Activated T-helper 1 cell treated with anti-CD3 and anti-CD28 coated beads, Interleukin-12 subunit alpha, Interleukin-12 subunit beta, Interleukin-2, Interleukin-4 antibody, amounts not matched to agents 30 ng/mL and 10 ng/mL and 1 ng/mL, durations not matched to agents 14 hours and 24 hours and 36 hours (primary cell): ENCODE measurements around the gene STIMATE. TPM values are rescaled to one million over a fixed set of nuclear protein-coding genes. Genes with fewer than 3 reads are reported as not detected.

Experiments used
- DNase-seq: peaks from one replicate; pipeline ENCODE4 v3.0.0; 2021; ENCODE audit warnings: low spot score
- H3K27ac Mint-ChIP-seq: one replicate; pipeline ENCODE4 v1.8.0; 2021; ENCODE audit warnings: mild to moderate bottlenecking, mixed read lengths
- H3K27me3 Mint-ChIP-seq: one replicate; pipeline ENCODE4 v1.8.0; 2022; ENCODE audit warnings: mild to moderate bottlenecking, moderate library complexity, mixed read lengths; ENCODE audit not compliant: insufficient read depth
- H3K36me3 Mint-ChIP-seq: one replicate; pipeline ENCODE4 v1.8.0; 2021; ENCODE audit warnings: low read depth, mixed read lengths
- H3K4me1 Mint-ChIP-seq: one replicate; pipeline ENCODE4 v1.8.0; 2021; ENCODE audit warnings: low read depth, mixed read lengths
- H3K4me3 Mint-ChIP-seq: one replicate; pipeline ENCODE4 v1.8.0; 2021; ENCODE audit warnings: mild to moderate bottlenecking, moderate library complexity, mixed read lengths
- H3K9me3 Mint-ChIP-seq: one replicate; pipeline ENCODE4 v1.8.0; 2021; ENCODE audit warnings: mixed read lengths
- intact Hi-C: fragments of 100-400 bp; cut with micrococcal nuclease; formaldehyde crosslinking; loops from one replicate; pipeline ENCODE4 v1.15.1; 2024
- total RNA-seq: library from RNA; stranded (reverse); gene quantifications from 2 replicates; pipeline ENCODE4 v1.2.3, GENCODE V29; 2022

Gene STIMATE
- total RNA-seq, 1 donor from 2014 or later: 20.1 TPM

DNA sequence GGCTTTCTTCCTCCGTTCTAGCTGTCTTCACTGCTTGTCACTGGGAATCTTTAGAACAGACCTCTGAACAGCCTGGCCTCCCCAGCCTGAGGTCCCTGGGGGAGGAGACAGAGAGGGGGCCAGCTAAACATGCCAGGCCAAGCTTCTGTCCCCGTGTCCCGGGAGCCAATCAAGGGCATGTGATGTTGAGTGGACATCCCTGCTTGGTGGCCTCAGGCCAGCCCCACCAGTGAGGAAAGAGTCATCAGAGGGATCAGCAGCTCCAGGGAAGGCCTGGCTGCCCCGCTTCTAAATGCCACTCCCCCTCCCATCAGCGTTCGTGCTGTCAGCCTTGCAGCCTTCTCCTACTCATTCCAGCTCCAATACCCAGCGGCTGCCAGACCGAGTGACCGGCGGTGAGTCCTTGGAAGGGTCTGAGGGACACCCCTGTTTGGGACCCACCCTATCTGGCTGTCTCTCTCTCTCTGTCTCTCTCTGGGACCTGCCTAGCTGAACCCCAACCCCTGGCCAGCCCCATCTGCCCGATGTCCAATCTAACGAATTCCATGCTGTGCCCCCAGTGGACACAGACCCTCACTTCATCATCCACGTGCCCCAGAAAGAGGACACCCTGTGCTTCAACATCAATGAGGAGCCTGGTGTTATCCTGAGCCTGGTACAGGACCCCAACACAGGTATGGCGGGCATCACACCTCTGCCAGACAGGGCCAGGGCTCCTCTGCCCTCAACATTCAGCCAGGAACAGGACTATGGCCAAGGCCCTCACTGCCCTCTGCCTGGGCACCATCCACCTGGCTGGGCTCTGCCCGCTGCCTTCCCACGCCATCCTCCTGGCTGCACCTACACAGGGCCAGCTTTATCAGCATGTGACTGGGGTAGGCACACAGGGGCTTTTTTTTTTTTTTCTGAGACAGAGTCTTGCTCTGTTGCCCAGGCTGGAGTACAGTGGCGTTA, 109.4 kb downstream of the STIMATE start:
- intact Hi-C loops: no loop called here
- no peaks in the 10 kb centered on the region for H3K36me3 Mint-ChIP-seq
- no peak overlapping the region for H3K4me3 Mint-ChIP-seq
- DNase-seq: no peak
- peaks cover 7% of the 10 kb centered on the region for H3K27me3 Mint-ChIP-seq
- no peaks in the 10 kb centered on the region for H3K4me1 Mint-ChIP-seq
- no peaks in the 10 kb centered on the region for H3K9me3 Mint-ChIP-seq
- no peak overlapping the region for H3K27ac Mint-ChIP-seq

DNA sequence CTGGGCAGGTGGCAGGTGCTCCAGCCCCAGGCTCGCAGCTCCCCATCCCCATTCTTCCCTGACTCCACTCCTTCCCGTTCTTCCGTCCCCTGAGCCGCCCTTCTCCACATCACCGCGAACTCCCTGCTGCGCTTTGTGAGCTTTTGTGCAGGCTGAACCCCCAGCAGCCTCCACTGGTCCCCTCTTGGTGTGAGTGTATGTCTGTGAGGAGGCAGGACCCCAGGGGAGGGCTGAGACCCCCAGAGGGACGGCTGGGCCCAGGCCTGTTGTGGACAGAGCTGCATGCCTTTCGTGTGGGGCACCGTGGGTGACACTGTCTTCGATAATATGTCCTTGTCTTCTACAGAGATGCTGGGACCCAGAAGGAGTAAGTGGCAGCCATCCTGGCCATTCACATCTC, 110.1 kb downstream of the STIMATE start:
- Mint-ChIP-seq H3K36me3 (no peaks in the 10 kb centered on the region), H3K27ac (no peak overlapping the region), H3K27me3 (peaks cover 7% of the 10 kb centered on the region), H3K4me3 (no peak overlapping the region), H3K9me3 (no peaks in the 10 kb centered on the region), H3K4me1 (no peaks in the 10 kb centered on the region)
- intact Hi-C loops: no loop called here
- DNase-seq: no peak

Other genes starting within 250 kb of the STIMATE start
- gene PBRM1, start 211.6 kb downstream of the STIMATE start, total RNA-seq: 68.6 and 68.8 TPM in 2 replicates
- 241 and 245 TPM in 2 replicates for gene GNL3, start 211.5 kb downstream of the STIMATE start, total RNA-seq
- 33.9 and 40.6 TPM in 2 replicates for gene GLT8D1, start 191.8 kb downstream of the STIMATE start, total RNA-seq
- gene SPCS1, start 191.4 kb downstream of the STIMATE start, total RNA-seq: 122 and 132 TPM in 2 replicates
- 27.8 and 32.9 TPM in 2 replicates for gene NEK4, start 126.6 kb downstream of the STIMATE start, total RNA-seq
- gene ITIH1, start 119.9 kb downstream of the STIMATE start, total RNA-seq: not detected in 2 replicates
- 0.42 TPM in 1 of 2 replicates, not detected in the other for gene ITIH3, start 102.8 kb downstream of the STIMATE start, total RNA-seq
- gene ITIH4, start 66.9 kb downstream of the STIMATE start, total RNA-seq: 3.1 and 4.8 TPM in 2 replicates
- gene MUSTN1, start 62.5 kb downstream of the STIMATE start, total RNA-seq: 1.7 TPM in 1 of 2 replicates, not detected in the other
- gene SFMBT1, start 148.5 kb upstream of the STIMATE start, total RNA-seq: 28.4 and 31.0 TPM in 2 replicates
- 44.9 and 46.2 TPM in 2 replicates for gene RFT1, start 232.9 kb upstream of the STIMATE start, total RNA-seq